Mucosa of descending colon (tissue), 3 donors: ENCODE data around the gene PROC. TPM values are rescaled to one million over a fixed set of nuclear protein-coding genes. Genes with fewer than 3 reads are reported as not detected.

ENCODE experiments used
- ATAC-seq: fragments of 200-7000 bp; cut with Tn5 transposase; one replicate; pipeline ENCODE4 v1.9.1; 2020; ENCODE audit warnings: mild to moderate bottlenecking, moderate library complexity
- DNase-seq, 3 donors: peaks; one replicate each; pipeline ENCODE4 v3.0.0-alpha.2; 2020
- H3K36me3 ChIP-seq: fragments of 200-600 bp; one replicate; pipeline ENCODE4 v1.8.0; 2021; ENCODE audit warnings: low read depth, mild to moderate bottlenecking
- H3K4me1 ChIP-seq: fragments of 200-600 bp; one replicate; pipeline ENCODE4 v1.8.0; 2021; ENCODE audit warnings: low read depth, mild to moderate bottlenecking
- H3K4me3 ChIP-seq: fragments of 200-600 bp; one replicate; pipeline ENCODE4 v1.8.0; 2021; ENCODE audit warnings: mild to moderate bottlenecking
- H3K9me3 ChIP-seq: fragments of 200-600 bp; one replicate; pipeline ENCODE4 v1.8.0; 2021; ENCODE audit warnings: mild to moderate bottlenecking
- CTCF ChIP-seq: fragments of 200-600 bp; IDR thresholded peaks from one replicate; pipeline ENCODE4 v1.8.0; 2022; ENCODE audit warnings: antibody characterized with exemption, mild to moderate bottlenecking
- intact Hi-C, 2 donors: fragments of 100-400 bp; cut with DNase I in 1 of 2; cut with micrococcal nuclease in 1 of 2; formaldehyde crosslinking; loops; one replicate each; pipeline versions ENCODE4 v1.11.0 to v1.11.1; 2022; cut with DNase I, micrococcal nuclease
- total RNA-seq, 3 donors: library from RNA; stranded (reverse); fragmentation: NEBNext Ultra II Directional in 2 of 3; extraction: Animal tissue kit (Norgen Biotek cat#: 25700) in 2 of 3; gene quantifications; one replicate each; pipeline versions ENCODE4 v1.2.1 to v1.2.4, GENCODE V29; 2021 to 2023
- donor health status: DM: no; HTN: no; CAD: no; lungs with moderate emphysema.
- donor health status: DM: no; HTN: no; CAD: no.
- donor health status: DM: no; HTN: yes; CAD: no.

The PROC gene
- total RNA-seq, 3 donors from 2014 or later = 0.80 to 3.6 (median 0.95) TPM

GRCh38 chr2:127465258-127465657 lies 47.0 kb downstream of the PROC start:
- ATAC-seq (no peak), DNase-seq (no peak)
- Histone ChIP-seq H3K9me3 (no peaks in the 10 kb centered on the region), H3K4me1 (no peaks in the 10 kb centered on the region), H3K4me3 (no peak overlapping the region), H3K36me3 (no peaks in the 10 kb centered on the region)
- TF ChIP-seq CTCF = no peak
- intact Hi-C loops = no loop called here

- intact Hi-C loops = no loop called here
- TF ChIP-seq CTCF = no peak
- no peaks in the 10 kb centered on the region for H3K9me3 ChIP-seq
- DNase-seq (no peak), ATAC-seq (no peak)
- peaks cover 16% of the 10 kb centered on the region for H3K4me1 ChIP-seq
- no peak overlapping the region for H3K4me3 ChIP-seq
- no peaks in the 10 kb centered on the region for H3K36me3 ChIP-seq
Observed at GRCh38 chr2:127469051-127469450, 50.8 kb downstream of the PROC start.

- intact Hi-C loops = loop anchor here (10.0 kb wide), 2 partner anchors 135 to 145 kb away; no protein-coding TSS in a partner anchor
- Histone ChIP-seq H3K4me3 (no peak overlapping the region), H3K36me3 (no peaks in the 10 kb centered on the region), H3K4me1 (peaks cover 16% of the 10 kb centered on the region), H3K9me3 (no peaks in the 10 kb centered on the region)
- TF ChIP-seq CTCF = no peak
- no peak for DNase-seq
- no peak for ATAC-seq
Observed at GRCh38 chr2:127469974-127470373, 51.7 kb downstream of the PROC start.

- TF ChIP-seq CTCF = no peak
- ATAC-seq (peak; percentile 90), DNase-seq (peak in 1 of 3 donors; percentile 66)
- H3K9me3 ChIP-seq = peaks cover 2% of the 10 kb centered on the region
- H3K4me1 ChIP-seq = peaks cover 16% of the 10 kb centered on the region
- intact Hi-C loops = loop anchor here (10.0 kb wide), 2 partner anchors 137 to 147 kb away; no protein-coding TSS in a partner anchor
- no peaks in the 10 kb centered on the region for H3K36me3 ChIP-seq
- no peak overlapping the region for H3K4me3 ChIP-seq
Observed at GRCh38 chr2:127471286-127471988, 53.2 kb downstream of the PROC start.

- H3K36me3 ChIP-seq = no peaks in the 10 kb centered on the region
- no peak overlapping the region for H3K4me3 ChIP-seq
- DNase-seq (no peak), ATAC-seq (no peak)
- H3K9me3 ChIP-seq = peaks cover 2% of the 10 kb centered on the region
- H3K4me1 ChIP-seq = peaks cover 20% of the 10 kb centered on the region
- intact Hi-C loops = loop anchor here (10.0 kb wide), 2 partner anchors 137 to 147 kb away; no protein-coding TSS in a partner anchor
- TF ChIP-seq CTCF = no peak
Observed at GRCh38 chr2:127472268-127472667, 54.0 kb downstream of the PROC start.
